Sigmoid colon (tissue), 7 donors: ENCODE measurements around the gene PTPRD. TPM values are rescaled to one million over a fixed set of nuclear protein-coding genes. Genes with fewer than 3 reads are reported as not detected.

ENCODE experiments used
- DNase-seq: peaks from one replicate; pipeline ENCODE4 v3.0.0-alpha.2; 2019
- H3K27ac ChIP-seq, 4 donors: fragments of 200-600 bp; sonication (generic); one replicate each; pipeline ENCODE4 v1.5.1; 2016 to 2019; ENCODE audit warnings: mild to moderate bottlenecking in 1 of 4
- H3K27me3 ChIP-seq, 3 donors: fragments of 200-600 bp; sonication (generic); one replicate each; pipeline ENCODE4 v1.5.1; 2019; ENCODE audit warnings: mild to moderate bottlenecking in 1 of 3
- H3K36me3 ChIP-seq, 4 donors: fragments of 200-600 bp; sonication (generic); one replicate each; pipeline ENCODE4 v1.5.1; 2016 to 2019
- H3K4me1 ChIP-seq, 4 donors: fragments of 200-600 bp; sonication (generic); one replicate each; pipeline ENCODE4 v1.5.1; 2017 to 2019
- H3K4me3 ChIP-seq, 4 donors: fragments of 200-600 bp; sonication (generic); one replicate each; pipeline ENCODE4 v1.5.1; 2017 to 2019; ENCODE audit warnings: mild to moderate bottlenecking in 2 of 4, moderate library complexity in 1 of 4
- H3K9me3 ChIP-seq, 4 donors: fragments of 200-600 bp in 3 of 4; sonication (generic) in 3 of 4; one replicate each; pipeline versions ENCODE4 v1.5.1 to v1.6.1; 2013 to 2019
- EP300 ChIP-seq, 4 donors: sonication (generic); formaldehyde crosslinking; IDR thresholded peaks; one replicate each; pipeline ENCODE4 v1.6.1; 2017; ENCODE audit warnings: antibody characterized with exemption in 4 of 4
- POLR2A ChIP-seq, 2 donors: fragments of 450-650 bp; IDR thresholded peaks; one replicate each; pipeline ENCODE4 v1.6.1; 2016; ENCODE audit warnings: antibody characterized with exemption in 2 of 2, mild to moderate bottlenecking in 2 of 2, moderate library complexity in 2 of 2
- POLR2AphosphoS5 ChIP-seq, 4 donors: sonication (generic); formaldehyde crosslinking; IDR thresholded peaks; one replicate each; pipeline ENCODE4 v1.6.1; 2017; ENCODE audit warnings: antibody characterized with exemption in 4 of 4
- WGBS, 2 donors: extraction: QIAGEN DNeasy Blood & Tissue Kit; methylation state at CpG; one replicate each; pipeline ENCODE4 v1.1.7; 2013; 5-methylcytosine and 5-hydroxymethylcytosine counted together
- intact Hi-C: fragments of 100-400 bp; cut with DNase I; formaldehyde crosslinking; loops from one replicate; pipeline ENCODE4 v1.15.1; 2023
- polyA plus RNA-seq, 3 donors: library from polyadenylated mRNA; stranded (reverse); fragments of 200-250 nt; gene quantifications; one replicate each; pipeline ENCODE4 v1.2.3, GENCODE V29; 2013
- total RNA-seq, 4 donors: library from RNA; depleted of rRNA; stranded (reverse); fragments of >200 nt; gene quantifications; one replicate each; pipeline ENCODE4 v1.1.0, GENCODE V29; 2016
- TF ChIP-seq, protein P1 (sequence below), 4 experiments: fragments of 450-650 bp in 3 of 4; fragments of 200-600 bp in 1 of 4; IDR thresholded peaks; one replicate each; pipeline ENCODE4 v1.5.1; 2016 to 2019; ENCODE audit warnings: antibody characterized with exemption in 4 of 4, mild to moderate bottlenecking in 3 of 4, moderate library complexity in 2 of 4
- donor health status: healthy with polysubstance abuse.
- donor health status: Bipolar disorder and iron deficiency.
- donor health status: healthy.

Gene PTPRD
- total and polyA plus RNA-seq, 7 donors: 1.2 to 18.3 (median 6.3) TPM

DNA sequence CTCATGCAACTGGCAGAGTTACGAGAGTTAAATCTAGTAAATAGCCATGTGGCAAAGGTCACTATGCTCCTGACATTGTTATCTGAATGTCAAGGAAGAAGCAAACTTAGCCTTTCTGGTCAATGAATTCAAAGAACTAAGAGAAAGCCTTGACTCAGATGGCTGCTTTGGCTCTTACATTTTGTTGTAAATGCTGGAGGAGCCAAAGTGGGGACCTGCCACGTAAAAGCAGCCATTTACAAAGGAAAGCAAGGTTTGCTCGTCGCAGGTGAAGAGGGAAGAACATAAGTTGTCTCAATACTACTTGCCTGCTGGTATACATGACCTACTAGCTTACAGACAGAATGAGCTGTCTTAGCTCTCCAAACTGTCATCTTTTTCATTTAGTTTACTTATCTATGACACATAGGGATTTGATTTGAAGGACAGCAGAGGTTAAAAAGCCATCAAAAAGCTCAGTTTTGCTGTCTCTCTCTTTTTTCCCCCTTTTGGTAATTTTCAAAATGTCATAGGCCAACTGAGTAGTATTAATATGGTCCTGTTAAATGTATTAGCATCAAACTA lies 1760.4 kb downstream of the PTPRD start:
- H3K27me3 ChIP-seq: peaks cover 6 to 78% (median 41%) of the 10 kb centered on the region in 3 donors
- no peak for DNase-seq
- H3K27ac ChIP-seq: no peak overlapping the region
- no peaks in the 10 kb centered on the region for H3K9me3 ChIP-seq
- WGBS, 2 donors: 72 to 92% methylated on average over 4 of the region's 4 CpGs
- H3K4me1 ChIP-seq: peaks cover 0 to 9% (median 7%) of the 10 kb centered on the region in 4 donors
- no peaks in the 10 kb centered on the region for H3K36me3 ChIP-seq
- TF ChIP-seq POLR2AphosphoS5 (IDR thresholded peaks at IDR 0.05) (no peak), POLR2A (IDR thresholded peaks at IDR 0.05) (no peak), EP300 (IDR thresholded peaks at IDR 0.05) (no peak)
- TF ChIP-seq, protein P1, sequence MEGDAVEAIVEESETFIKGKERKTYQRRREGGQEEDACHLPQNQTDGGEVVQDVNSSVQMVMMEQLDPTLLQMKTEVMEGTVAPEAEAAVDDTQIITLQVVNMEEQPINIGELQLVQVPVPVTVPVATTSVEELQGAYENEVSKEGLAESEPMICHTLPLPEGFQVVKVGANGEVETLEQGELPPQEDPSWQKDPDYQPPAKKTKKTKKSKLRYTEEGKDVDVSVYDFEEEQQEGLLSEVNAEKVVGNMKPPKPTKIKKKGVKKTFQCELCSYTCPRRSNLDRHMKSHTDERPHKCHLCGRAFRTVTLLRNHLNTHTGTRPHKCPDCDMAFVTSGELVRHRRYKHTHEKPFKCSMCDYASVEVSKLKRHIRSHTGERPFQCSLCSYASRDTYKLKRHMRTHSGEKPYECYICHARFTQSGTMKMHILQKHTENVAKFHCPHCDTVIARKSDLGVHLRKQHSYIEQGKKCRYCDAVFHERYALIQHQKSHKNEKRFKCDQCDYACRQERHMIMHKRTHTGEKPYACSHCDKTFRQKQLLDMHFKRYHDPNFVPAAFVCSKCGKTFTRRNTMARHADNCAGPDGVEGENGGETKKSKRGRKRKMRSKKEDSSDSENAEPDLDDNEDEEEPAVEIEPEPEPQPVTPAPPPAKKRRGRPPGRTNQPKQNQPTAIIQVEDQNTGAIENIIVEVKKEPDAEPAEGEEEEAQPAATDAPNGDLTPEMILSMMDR (IDR thresholded peaks at IDR 0.05): no peak
- intact Hi-C loops: no loop called here
- no peak overlapping the region for H3K4me3 ChIP-seq

DNA sequence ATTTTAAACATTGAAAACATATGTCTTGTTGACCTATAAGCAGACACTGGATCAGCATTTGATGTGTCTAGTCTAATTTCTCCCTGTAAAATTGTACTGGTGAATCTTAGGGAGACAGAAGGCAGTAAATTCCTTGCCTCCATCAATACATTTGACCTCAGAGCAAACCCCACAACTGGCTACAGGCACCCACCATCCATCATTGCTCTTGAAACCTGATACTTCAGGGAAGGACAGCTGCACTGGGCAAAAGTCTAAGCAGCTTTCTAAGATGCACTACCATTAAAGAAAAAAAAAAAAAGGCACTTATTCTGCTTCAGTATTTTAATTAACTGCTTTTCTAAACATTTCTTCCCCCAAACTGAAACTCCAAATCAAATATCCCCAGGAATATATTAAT lies 1761.9 kb downstream of the PTPRD start:
- peaks cover 4 to 63% (median 33%) of the 10 kb centered on the region in 3 donors for H3K27me3 ChIP-seq
- no peak for DNase-seq
- H3K36me3 ChIP-seq: no peaks in the 10 kb centered on the region
- H3K27ac ChIP-seq: no peak overlapping the region
- H3K4me3 ChIP-seq: no peak overlapping the region
- H3K4me1 ChIP-seq: no peaks in the 10 kb centered on the region
- intact Hi-C loops: no loop called here
- no peak for TF ChIP-seq POLR2AphosphoS5 (IDR thresholded peaks at IDR 0.05)
- no peak for TF ChIP-seq POLR2A (IDR thresholded peaks at IDR 0.05)
- TF ChIP-seq, protein P1 (IDR thresholded peaks at IDR 0.05): no peak
- no peak for TF ChIP-seq EP300 (IDR thresholded peaks at IDR 0.05)
- H3K9me3 ChIP-seq: no peaks in the 10 kb centered on the region

GRCh38 chr9:8845808-8846207 lies 1767.0 kb downstream of the PTPRD start:
- Histone ChIP-seq H3K4me3 (no peak overlapping the region), H3K36me3 (no peaks in the 10 kb centered on the region), H3K4me1 (no peaks in the 10 kb centered on the region), H3K27me3 (peaks cover 0 to 13% (median 0%) of the 10 kb centered on the region in 3 donors), H3K9me3 (no peaks in the 10 kb centered on the region), H3K27ac (no peak overlapping the region)
- intact Hi-C loops: no loop called here
- TF ChIP-seq EP300 (IDR thresholded peaks at IDR 0.05) (no peak), POLR2AphosphoS5 (IDR thresholded peaks at IDR 0.05) (no peak), POLR2A (IDR thresholded peaks at IDR 0.05) (no peak)
- TF ChIP-seq, protein P1 (IDR thresholded peaks at IDR 0.05): no peak
- no peak for DNase-seq
- 54 to 79% methylated on average over 3 of the region's 3 CpGs for WGBS, 2 donors

- intact Hi-C loops: no loop called here
- 11 to 57% methylated on average over 2 of the region's 2 CpGs for WGBS, 2 donors
These were observed 1767.4 kb downstream of the PTPRD start for GRCh38 chr9:8845376-8845775.

More at GRCh38 chr9:8845376-8845775, 1767.4 kb downstream of the PTPRD start:
- Histone ChIP-seq H3K27ac (no peak overlapping the region), H3K9me3 (no peaks in the 10 kb centered on the region), H3K27me3 (peaks cover 0 to 11% (median 0%) of the 10 kb centered on the region in 3 donors), H3K4me3 (no peak overlapping the region), H3K4me1 (no peaks in the 10 kb centered on the region), H3K36me3 (no peaks in the 10 kb centered on the region)
- no peak for TF ChIP-seq EP300 (IDR thresholded peaks at IDR 0.05)
- no peak for TF ChIP-seq POLR2AphosphoS5 (IDR thresholded peaks at IDR 0.05)
- TF ChIP-seq, protein P1 (IDR thresholded peaks at IDR 0.05): no peak
- no peak for TF ChIP-seq POLR2A (IDR thresholded peaks at IDR 0.05)
- no peak for DNase-seq
